GM12878 (cell line): ENCODE measurements around the gene SORCS2. TPM values are rescaled to one million over a fixed set of nuclear protein-coding genes. Genes with fewer than 3 reads are reported as not detected.

Source experiments
- ATAC-seq: fragments of 200-7000 bp; cut with Tn5 transposase; 3 replicates; pipeline ENCODE4 v1.9.1; 2020; ENCODE audit warnings: mild to moderate bottlenecking, moderate library complexity
- BruUV-seq: library from RNA; stranded (reverse); fragments of 400-500 nt; replicated peaks from 2 replicates; lab custom pipeline; 2021; lab: Mats Ljungman, UMichigan
- CTCF ChIA-PET: fragments of 300-600 bp; sonication (Branson Sonifier 250); formaldehyde crosslinking; extraction: SDS; loops from one replicate; lab custom pipeline; 2021; ENCODE audit warnings: inconsistent platforms; lab: Yijun Ruan, JAX
- POLR2A ChIA-PET: fragments of 350-600 bp; formaldehyde crosslinking; extraction: SDS; loops from one replicate; lab custom pipeline; 2021; ENCODE audit warnings: inconsistent platforms; lab: Charles Lee
- RAD21 ChIA-PET: fragments of 300-600 bp; sonication (Branson Sonifier 250); formaldehyde crosslinking; loops from one replicate; lab custom pipeline; 2023; ENCODE audit warnings: antibody characterized with exemption; ENCODE audit not compliant: unreplicated experiment; lab: Charles Lee
- SMC1A ChIA-PET: fragments of 300-600 bp; sonication (Branson Sonifier 250); formaldehyde crosslinking; loops from one replicate; lab custom pipeline; 2023; ENCODE audit not compliant: unreplicated experiment, uncharacterized antibody; lab: Charles Lee
- DNase-seq: peaks from one replicate; pipeline ENCODE4 v3.0.0-alpha.2; 2011; ENCODE audit warnings: low read depth, low spot score
- FAIRE-seq: peaks from 3 replicates; lab custom pipeline; 2011; peaks lifted over from hg19 to GRCh38; lab: Jason Lieb, UNC
- H2AFZ ChIP-seq: 2 replicates; pipeline ENCODE4 v1.6.0; 2011; ENCODE audit warnings: low read depth, low read length, control low read depth; ENCODE audit not compliant: control insufficient read depth
- H3K27ac ChIP-seq: 2 replicates; pipeline ENCODE4 v1.5.1; 2011; ENCODE audit warnings: control low read depth; ENCODE audit not compliant: control insufficient read depth, insufficient read depth
- H3K27me3 ChIP-seq, 2 experiments: replicated peaks in 1 of 2; 2 replicates each; pipeline versions ENCODE4 v1.6.0 to v1.6.1; 2011; ENCODE audit warnings: low read length in 1 of 2; ENCODE audit not compliant: control insufficient read depth in 2 of 2, insufficient read depth in 2 of 2
- H3K36me3 ChIP-seq, 2 experiments: 2 replicates each; pipeline ENCODE4 v1.5.1; 2011; ENCODE audit warnings: low read length in 1 of 2; ENCODE audit not compliant: control insufficient read depth in 2 of 2, insufficient read depth in 2 of 2
- H3K4me1 ChIP-seq: 2 replicates; pipeline ENCODE4 v1.6.1; 2011; ENCODE audit warnings: mild to moderate bottlenecking, low read length, moderate library complexity, mixed read lengths; ENCODE audit not compliant: control insufficient read depth, insufficient read depth
- H3K4me2 ChIP-seq: 2 replicates; pipeline ENCODE4 v1.6.0; 2011; ENCODE audit warnings: control low read depth; ENCODE audit not compliant: control insufficient read depth, insufficient read depth
- H3K4me3 ChIP-seq: fragments of 200-600 bp; sonication (generic); 2 replicates; pipeline ENCODE4 v1.5.1; 2016
- H3K79me2 ChIP-seq: 2 replicates; pipeline ENCODE4 v1.6.0; 2011; ENCODE audit warnings: low read length; ENCODE audit not compliant: control insufficient read depth, insufficient read depth
- H3K9ac ChIP-seq: 2 replicates; pipeline ENCODE4 v1.8.0; 2011; ENCODE audit warnings: low read length, control low read depth, mixed read lengths; ENCODE audit not compliant: control insufficient read depth, insufficient read depth
- H3K9me3 ChIP-seq: replicated peaks from 3 replicates; pipeline ENCODE4 v1.5.1; 2011; ENCODE audit warnings: mild to moderate bottlenecking, low read length; ENCODE audit not compliant: control insufficient read depth, insufficient read depth
- H4K20me1 ChIP-seq: 2 replicates; pipeline ENCODE4 v1.6.0; 2011; ENCODE audit not compliant: control insufficient read depth, insufficient read depth
- ASH2L ChIP-seq: fragments of 300-600, 200-600 bp; sonication (generic); IDR thresholded peaks from 2 replicates; pipeline ENCODE4 v1.6.1; 2017; ENCODE audit warnings: low read depth, mild to moderate bottlenecking, borderline replicate concordance
- BRCA1 ChIP-seq: IDR thresholded peaks from 2 replicates; pipeline ENCODE4 v1.6.1; 2011; ENCODE audit warnings: low read depth, low read length, improper control_type of control experiment
- CHD2 ChIP-seq: IDR thresholded peaks from 2 replicates; pipeline ENCODE4 v1.6.1; 2011; ENCODE audit warnings: low read depth, low read length, improper control_type of control experiment, borderline replicate concordance
- GABPA ChIP-seq: IDR thresholded peaks from 2 replicates; pipeline ENCODE4 v1.6.1; 2014; ENCODE audit warnings: antibody characterized with exemption, low read depth, mild to moderate bottlenecking, inconsistent platforms
- HCFC1 ChIP-seq: fragments of 150-350 bp; IDR thresholded peaks from 2 replicates; pipeline ENCODE4 v1.6.1; 2014; ENCODE audit warnings: low read length
- MTA3 ChIP-seq: IDR thresholded peaks from 2 replicates; pipeline ENCODE4 v1.6.1; 2012; ENCODE audit warnings: low read length, inconsistent platforms, borderline replicate concordance
- NFYA ChIP-seq: IDR thresholded peaks from 2 replicates; pipeline ENCODE4 v1.6.1; 2011; ENCODE audit warnings: low read depth, mild to moderate bottlenecking, low read length, improper control_type of control experiment, borderline replicate concordance
- NR2F1 ChIP-seq: fragments of 450-650 bp; conservative IDR thresholded peaks from 2 replicates; pipeline ENCODE4 v1.6.1; 2017; ENCODE audit warnings: mild to moderate bottlenecking
- NRF1 ChIP-seq: conservative IDR thresholded peaks from 2 replicates; pipeline ENCODE4 v1.6.1; 2011; ENCODE audit warnings: mild to moderate bottlenecking, low read depth, low read length, improper control_type of control experiment
- PAX8 ChIP-seq: fragments of 450-650 bp; IDR thresholded peaks from 2 replicates; pipeline ENCODE4 v1.6.1; 2017; ENCODE audit warnings: mild to moderate bottlenecking, moderate library complexity
- PKNOX1 ChIP-seq: fragments of 450-650 bp; IDR thresholded peaks from 2 replicates; pipeline ENCODE4 v1.6.1; 2016; ENCODE audit warnings: mild to moderate bottlenecking
- POU2F2 ChIP-seq: IDR thresholded peaks from 3 replicates; pipeline ENCODE4 v1.6.1; 2011; ENCODE audit warnings: low read depth, mild to moderate bottlenecking, low read length, borderline replicate concordance
- SP1 ChIP-seq: IDR thresholded peaks from one replicate; pipeline ENCODE4 v1.6.1; 2011; ENCODE audit warnings: low read depth, low read length
- SPI1 ChIP-seq: IDR thresholded peaks from 2 replicates; pipeline ENCODE4 v1.6.1; 2011; ENCODE audit warnings: low read depth, mild to moderate bottlenecking, low read length, moderate library complexity, borderline replicate concordance; ENCODE audit not compliant: insufficient read depth
- ZBED1 ChIP-seq: IDR thresholded peaks from 2 replicates; pipeline ENCODE4 v1.6.1; 2016; ENCODE audit warnings: borderline replicate concordance
- ZBTB11 ChIP-seq: fragments of 450-650 bp; formaldehyde crosslinking; IDR thresholded peaks from 2 replicates; pipeline ENCODE4 v1.5.0; 2022; ENCODE audit warnings: mild to moderate bottlenecking, missing genetic modification characterization
- WGBS: methylation state at CpG from one replicate; pipeline ENCODE4 v1.1.6; 2016; ENCODE audit warnings: low lambda C conversion rate; ENCODE audit not compliant: insufficient replicate concordance, insufficient coverage; ENCODE audit errors: missing lambda C conversion rate; 5-methylcytosine and 5-hydroxymethylcytosine counted together
- in situ Hi-C: fragments of 300-500 bp; cut with MboI; formaldehyde crosslinking; loops from 9 replicates; pipeline ENCODE4 v1.14.3; 2018; ENCODE audit warnings: mixed read lengths
- intact Hi-C: fragments of 100-400 bp; cut with micrococcal nuclease; formaldehyde crosslinking; loops from one replicate; pipeline ENCODE4 v1.14.2; 2022; ENCODE audit not compliant: unreplicated experiment
- polyA plus RNA-seq, 11 experiments: library from polyadenylated mRNA; depleted of rRNA in 4 of 11; unstranded in 6 of 11; stranded (reverse) in 5 of 11; fragments of >200 nt; fragmentation: Nextera tagmentation in 4 of 11; fragmentation: Illumina TruSeq in 1 of 11; extraction: Ambion mirVana in 4 of 11; extraction: Trizol in 1 of 11; gene quantifications; 1 replicate in 1 of 11; 2 replicates in 10 of 11; pipeline versions ENCODE4 v1.2.1 to v1.2.3, GENCODE V29; 2011 to 2016; ENCODE audit warnings: inconsistent platforms in 2 of 11, missing spikeins in 2 of 11, low read depth in 1 of 11
- total RNA-seq, 4 experiments: library from RNA; depleted of rRNA in 3 of 4; stranded (reverse); fragments of >200 nt in 3 of 4; fragmentation: Illumina TruSeq in 1 of 4; extraction: Trizol in 1 of 4; gene quantifications; 2 replicates each; pipeline versions ENCODE4 v1.2.1 to v1.2.3, GENCODE V29; 2013 to 2021
- TF ChIP-seq, protein P1 (sequence below): fragments of 450-650 bp; formaldehyde crosslinking; IDR thresholded peaks from 2 replicates; pipeline ENCODE4 v1.4.0; 2020; ENCODE audit warnings: mild to moderate bottlenecking, moderate library complexity

SORCS2 gene
- total and polyA plus RNA-seq, 10 of the 15 experiments (the other 5 are each of a cell fraction or from before 2014, with no cell fraction given), result 0.01 to 0.15 (median 0.05) TPM; not detected in 5

DNA sequence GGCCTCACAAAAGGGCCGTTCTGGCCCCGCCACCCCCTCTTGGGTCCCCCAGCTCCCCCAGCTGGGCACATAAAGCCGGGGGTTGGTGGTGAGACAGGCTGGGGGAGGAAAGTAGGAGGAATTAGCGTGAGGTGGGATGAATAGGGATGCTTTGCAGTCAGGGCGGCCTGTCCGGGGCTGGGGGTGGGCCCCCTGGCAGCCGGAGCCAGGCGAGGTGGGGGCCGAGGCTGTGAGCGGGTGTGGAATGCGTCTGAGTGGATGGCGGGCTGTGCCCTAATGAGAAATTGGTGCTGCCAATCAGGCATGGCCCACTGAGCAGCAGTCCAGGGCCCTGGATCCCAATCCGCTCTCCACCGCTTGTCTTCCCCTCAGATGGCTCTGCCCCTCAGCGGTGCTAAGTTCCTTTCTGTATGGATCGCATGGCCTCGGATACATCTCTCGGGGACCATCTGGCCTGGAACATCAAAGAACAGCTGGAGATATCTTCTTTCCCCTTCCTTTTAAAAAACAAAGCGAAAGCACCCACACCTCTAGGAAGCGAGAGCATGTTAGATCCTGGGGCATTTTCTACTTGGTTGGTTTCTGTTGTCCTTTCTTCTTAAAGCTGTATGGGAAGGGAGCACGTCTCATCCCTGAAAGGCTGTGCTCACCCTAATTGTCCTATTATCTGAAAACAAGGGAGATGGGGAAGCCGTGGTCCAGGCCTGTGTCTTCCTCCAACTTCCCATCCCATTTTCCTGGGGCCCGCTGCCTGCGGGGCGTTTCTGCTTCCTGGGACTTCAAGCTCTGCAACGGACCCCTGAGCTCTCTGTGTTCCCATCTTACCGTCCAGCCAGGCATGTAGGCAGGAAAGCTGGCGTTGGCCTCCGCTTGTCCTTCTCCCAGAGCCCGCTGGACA lies 106.9 kb downstream of the SORCS2 start:
- intact Hi-C loops, result no loop called here
- no peak overlapping the region for H3K9ac ChIP-seq
- DNase-seq (no peak), FAIRE-seq (no peak), ATAC-seq (no peak)
- no peaks in the 10 kb centered on the region for H4K20me1 ChIP-seq
- no peaks in the 10 kb centered on the region for H3K79me2 ChIP-seq
- ChIA-PET RAD21 (no interaction called here), POLR2A (no interaction called here), SMC1A (no interaction called here), CTCF (no interaction called here)
- H3K36me3 ChIP-seq, result no peaks in the 10 kb centered on the region
- BruUV-seq, result no TSS peak
- H3K4me3 ChIP-seq, result no peak overlapping the region
- no peak overlapping the region for H3K4me2 ChIP-seq
- no peak overlapping the region for H2AFZ ChIP-seq
- WGBS, result 33% methylated on average over 27 of the region's 30 CpGs
- no peak overlapping the region for H3K27ac ChIP-seq
- no peaks in the 10 kb centered on the region for H3K4me1 ChIP-seq
- in situ Hi-C loops, result no loop called here
- H3K9me3 ChIP-seq, result no peaks in the 10 kb centered on the region
- no peaks in the 10 kb centered on the region; a peak in 2 of 4 replicates for H3K27me3 ChIP-seq
- TF ChIP-seq PKNOX1 (no peak), NR2F1 (no peak), SP1 (no peak), NRF1 (no peak), SPI1 (no peak), POU2F2 (no peak), MTA3 (no peak), HCFC1 (no peak), GABPA (no peak), PAX8 (no peak), ASH2L (no peak), BRCA1 (no peak), ZBTB11 (no peak), CHD2 (no peak), ZBED1 (no peak), NFYA (no peak)
- TF ChIP-seq, protein P1, sequence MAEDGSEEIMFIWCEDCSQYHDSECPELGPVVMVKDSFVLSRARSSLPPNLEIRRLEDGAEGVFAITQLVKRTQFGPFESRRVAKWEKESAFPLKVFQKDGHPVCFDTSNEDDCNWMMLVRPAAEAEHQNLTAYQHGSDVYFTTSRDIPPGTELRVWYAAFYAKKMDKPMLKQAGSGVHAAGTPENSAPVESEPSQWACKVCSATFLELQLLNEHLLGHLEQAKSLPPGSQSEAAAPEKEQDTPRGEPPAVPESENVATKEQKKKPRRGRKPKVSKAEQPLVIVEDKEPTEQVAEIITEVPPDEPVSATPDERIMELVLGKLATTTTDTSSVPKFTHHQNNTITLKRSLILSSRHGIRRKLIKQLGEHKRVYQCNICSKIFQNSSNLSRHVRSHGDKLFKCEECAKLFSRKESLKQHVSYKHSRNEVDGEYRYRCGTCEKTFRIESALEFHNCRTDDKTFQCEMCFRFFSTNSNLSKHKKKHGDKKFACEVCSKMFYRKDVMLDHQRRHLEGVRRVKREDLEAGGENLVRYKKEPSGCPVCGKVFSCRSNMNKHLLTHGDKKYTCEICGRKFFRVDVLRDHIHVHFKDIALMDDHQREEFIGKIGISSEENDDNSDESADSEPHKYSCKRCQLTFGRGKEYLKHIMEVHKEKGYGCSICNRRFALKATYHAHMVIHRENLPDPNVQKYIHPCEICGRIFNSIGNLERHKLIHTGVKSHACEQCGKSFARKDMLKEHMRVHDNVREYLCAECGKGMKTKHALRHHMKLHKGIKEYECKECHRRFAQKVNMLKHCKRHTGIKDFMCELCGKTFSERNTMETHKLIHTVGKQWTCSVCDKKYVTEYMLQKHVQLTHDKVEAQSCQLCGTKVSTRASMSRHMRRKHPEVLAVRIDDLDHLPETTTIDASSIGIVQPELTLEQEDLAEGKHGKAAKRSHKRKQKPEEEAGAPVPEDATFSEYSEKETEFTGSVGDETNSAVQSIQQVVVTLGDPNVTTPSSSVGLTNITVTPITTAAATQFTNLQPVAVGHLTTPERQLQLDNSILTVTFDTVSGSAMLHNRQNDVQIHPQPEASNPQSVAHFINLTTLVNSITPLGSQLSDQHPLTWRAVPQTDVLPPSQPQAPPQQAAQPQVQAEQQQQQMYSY, result no peak
